NOMO-1 treated with dmso at 0.1 percent for 144 hours (cell line): Measurements from ENCODE around the gene CREB3L2.
"Not testable (repeated sequence)": the region's sequence is repeated elsewhere in the genome, so short reads cannot be mapped to it uniquely, and the experiment has no call there.

ENCODE experiments used
- DNase-seq: peaks from one replicate; lab custom pipeline; 2025; ENCODE audit not compliant: unreplicated experiment; lab: John Stamatoyannopoulos, UW

CREB3L2 gene

DNA sequence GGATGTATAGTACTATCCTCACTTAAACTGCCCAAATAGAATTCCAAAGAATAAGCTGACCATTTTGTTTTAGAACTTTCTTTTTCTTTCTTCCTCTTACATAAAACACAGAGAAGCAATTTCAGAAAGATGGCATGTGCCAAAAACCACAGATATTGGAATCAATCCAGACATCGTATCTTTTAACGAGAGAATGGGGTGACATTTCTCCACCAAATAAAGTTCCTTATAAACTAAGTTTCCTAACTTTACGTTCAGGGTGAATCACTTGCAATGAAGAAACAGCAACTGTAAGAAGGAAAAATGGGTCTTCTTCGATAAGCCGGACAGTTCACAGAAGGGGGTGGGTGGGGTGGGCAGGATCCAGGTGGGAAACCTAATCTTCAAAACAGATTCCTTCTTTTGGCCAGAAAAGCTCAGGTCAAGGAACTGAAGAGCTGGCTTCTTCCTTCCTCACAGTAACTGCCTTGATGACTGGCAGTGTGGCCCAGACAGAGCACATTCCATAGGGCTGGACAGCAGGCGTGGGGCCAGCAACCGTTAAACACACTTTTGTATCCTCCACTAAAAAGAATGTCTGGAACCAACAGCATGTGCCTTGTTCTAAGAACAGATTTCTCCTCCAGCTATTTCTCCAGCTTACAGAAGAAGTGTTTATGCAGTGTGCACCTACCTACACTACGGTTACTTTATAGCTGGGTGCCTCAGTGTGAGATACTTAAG lies 31.5 kb downstream of the CREB3L2 start:
- no peak for DNase-seq

DNA sequence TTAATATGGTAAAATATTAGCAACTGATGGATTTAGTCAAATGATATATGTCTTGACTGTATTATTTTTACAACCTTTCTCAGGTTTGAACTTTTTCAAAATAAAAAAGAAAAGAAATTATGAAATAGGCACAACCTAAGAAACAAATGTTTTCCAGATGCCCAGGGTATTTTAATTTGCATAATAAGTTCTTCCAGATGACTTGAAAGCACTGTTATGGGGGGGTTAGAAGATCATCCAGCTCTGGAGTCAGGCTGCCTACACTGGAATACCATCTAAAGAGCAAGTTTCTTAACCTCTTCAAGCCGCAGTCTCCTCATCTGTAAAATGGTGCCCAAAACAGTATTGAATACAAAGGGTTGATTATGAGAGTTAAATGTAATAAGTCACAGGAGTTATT lies 32.1 kb downstream of the CREB3L2 start:
- no peak for DNase-seq

DNA sequence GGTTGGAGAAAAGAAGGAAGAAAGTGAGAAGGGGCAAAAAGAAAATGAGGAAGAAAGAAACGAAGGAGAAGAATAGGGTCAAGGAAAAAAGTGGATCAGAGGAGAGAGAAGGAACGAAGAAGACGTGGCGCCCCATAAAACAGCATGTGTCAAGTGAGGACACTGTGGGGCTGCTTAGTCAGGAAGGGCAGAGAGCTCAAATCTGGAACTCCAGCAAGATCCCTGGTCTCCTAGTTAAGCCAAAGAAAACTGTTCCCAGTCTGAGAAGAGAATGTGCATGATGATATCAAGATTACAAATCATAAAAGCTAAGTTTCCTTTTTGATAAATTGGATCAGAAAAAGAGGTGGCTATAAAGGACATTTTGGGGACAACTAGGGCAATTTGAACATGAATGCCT lies 33.0 kb downstream of the CREB3L2 start:
- no peak for DNase-seq

DNA sequence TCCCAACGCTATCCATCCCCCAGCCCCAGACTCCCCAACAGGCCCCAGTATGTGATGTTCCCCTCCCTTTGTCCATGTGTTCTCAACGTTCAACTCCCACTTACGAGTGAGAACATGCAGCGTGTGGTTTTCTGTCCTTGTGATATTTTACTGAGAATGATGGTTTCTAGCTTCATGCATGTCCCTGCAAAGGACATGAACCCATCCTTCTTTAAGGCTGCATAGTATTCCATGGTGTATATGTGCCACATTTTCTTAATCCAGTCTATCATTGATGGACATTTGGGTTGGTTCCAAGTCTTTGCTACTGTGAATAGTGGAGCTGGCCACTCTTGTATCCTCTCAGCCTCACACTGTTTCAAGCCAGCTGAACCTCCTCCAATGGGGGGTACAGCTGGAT lies 33.5 kb downstream of the CREB3L2 start:
- DNase-seq, result not testable (repeated sequence)

DNA sequence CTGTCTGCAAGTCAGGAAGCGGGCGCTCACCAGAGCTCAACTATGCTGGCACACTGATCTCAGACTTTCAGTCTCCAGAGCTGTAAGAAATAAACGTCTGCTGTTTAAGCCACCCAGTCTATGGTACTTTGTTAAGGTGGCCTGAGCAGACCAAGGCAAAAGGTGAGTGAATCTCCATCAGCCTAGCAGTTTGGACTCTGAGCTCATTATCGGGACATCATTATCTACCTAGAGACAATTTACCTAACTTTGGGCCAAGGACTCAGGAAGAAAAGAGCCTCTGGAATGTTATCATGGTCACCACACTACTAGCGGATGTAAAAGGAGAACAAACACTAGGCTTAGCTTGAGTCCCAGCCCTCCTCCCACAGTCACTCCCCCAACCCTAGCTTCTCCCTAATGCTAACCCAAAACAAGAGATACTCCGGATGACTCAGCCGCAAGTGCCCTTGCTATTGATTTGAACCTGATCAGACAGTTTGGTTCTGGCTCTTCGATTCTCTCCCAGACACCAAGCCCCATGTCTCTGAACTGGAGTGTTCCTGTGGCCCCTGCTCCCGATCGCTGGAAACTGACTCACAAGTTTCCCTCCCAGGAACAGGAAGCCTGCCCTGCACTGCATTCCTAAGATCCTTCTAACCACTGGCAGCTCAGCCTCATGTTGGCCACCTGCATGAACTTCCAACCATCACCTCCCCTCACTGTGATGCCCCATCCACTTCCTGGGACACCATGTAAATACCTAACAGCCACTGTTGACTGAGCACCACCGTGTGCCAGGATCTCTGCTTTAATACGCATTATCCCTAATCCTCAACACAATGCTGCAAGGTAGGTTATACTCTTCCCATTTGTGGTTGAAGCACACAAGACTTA lies 34.5 kb downstream of the CREB3L2 start:
- DNase-seq, result no peak

DNA sequence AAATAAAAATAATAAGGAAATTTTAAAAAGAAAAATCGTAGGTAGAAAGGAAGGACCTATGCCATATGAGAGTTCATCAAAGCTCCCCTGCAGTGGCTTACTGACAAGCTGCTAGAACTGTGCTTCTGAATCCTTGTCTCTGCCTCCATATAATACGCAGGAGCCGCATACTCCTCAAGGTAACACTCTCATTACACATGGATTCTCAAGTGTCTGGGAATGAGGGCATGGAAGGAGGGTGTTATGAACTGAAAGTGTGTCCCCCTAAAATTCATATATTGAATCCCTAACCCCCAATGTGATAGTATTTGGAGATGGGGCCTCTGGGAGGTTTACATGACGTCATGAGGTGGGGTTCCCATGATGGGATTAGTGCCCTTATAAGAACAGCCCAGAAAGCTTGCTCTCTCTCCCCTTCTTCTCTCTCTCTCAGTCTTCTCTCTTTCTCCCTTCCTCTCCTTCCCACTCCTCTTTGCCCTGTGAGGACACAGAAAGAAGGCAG lies 35.2 kb downstream of the CREB3L2 start:
- no peak for DNase-seq

DNA sequence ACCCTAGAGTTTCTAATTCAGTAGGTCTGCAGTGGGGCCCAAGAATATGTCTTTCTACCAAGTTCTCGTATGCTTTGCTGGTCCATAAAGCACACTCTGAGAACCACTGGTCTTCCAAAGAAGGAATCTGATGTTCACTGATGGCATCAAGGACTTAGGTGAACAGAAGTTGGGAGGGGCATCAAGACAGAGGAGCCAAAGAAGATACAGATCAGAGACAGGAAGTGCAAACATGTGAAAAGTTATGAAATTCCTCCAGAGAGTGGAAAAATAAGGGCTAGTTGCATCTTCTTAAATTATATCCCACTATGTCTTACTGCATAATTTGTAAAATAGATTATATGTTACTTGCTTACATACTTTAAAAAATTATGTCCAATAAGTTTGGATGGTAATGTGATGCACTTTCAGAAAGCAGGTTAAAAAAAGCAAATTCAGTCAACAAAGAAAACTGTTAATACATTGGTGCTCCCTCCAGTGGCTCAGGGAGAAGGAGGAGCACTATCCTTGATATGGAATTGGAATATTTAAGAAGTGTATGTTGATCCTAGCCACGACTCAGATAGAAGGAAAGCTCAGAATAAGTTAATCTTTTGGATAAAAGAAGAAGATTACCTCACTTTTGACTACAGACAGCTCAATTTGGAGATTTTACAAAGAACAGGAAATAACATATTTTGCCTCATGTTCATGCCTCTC lies 35.8 kb downstream of the CREB3L2 start:
- DNase-seq, result no peak

DNA sequence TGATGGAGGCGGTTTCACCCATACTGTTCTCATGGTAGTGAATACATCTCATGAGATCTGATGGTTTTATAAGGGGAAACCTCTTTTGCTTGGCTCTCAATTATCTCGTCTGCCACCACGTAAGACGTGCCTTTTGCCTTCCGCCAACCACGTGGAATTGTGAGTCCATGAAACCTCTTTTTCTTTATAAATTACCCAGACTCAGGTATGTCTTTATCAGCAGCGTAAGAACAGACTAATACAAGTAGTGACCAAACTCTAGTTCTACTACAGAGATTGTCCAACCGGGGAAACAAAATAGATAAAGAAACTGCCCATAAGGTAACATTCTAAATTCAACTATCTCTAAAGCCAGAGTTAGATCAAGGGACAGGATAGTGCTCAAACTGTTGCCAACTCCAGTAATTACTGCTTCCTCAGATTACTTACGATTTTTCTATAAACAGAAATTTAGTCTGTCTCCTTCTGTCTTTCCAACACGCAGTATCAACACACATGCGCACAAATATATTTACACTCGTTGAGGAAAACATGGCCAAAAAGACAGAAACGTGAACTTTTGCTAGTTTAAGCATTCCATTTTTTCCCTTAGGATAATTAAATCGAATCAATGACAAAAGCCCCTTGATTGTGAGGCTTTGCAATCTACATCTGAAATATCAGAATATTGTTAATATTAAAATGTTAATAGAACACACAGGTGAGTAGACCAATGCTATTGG lies 36.9 kb downstream of the CREB3L2 start:
- DNase-seq, result no peak

DNA sequence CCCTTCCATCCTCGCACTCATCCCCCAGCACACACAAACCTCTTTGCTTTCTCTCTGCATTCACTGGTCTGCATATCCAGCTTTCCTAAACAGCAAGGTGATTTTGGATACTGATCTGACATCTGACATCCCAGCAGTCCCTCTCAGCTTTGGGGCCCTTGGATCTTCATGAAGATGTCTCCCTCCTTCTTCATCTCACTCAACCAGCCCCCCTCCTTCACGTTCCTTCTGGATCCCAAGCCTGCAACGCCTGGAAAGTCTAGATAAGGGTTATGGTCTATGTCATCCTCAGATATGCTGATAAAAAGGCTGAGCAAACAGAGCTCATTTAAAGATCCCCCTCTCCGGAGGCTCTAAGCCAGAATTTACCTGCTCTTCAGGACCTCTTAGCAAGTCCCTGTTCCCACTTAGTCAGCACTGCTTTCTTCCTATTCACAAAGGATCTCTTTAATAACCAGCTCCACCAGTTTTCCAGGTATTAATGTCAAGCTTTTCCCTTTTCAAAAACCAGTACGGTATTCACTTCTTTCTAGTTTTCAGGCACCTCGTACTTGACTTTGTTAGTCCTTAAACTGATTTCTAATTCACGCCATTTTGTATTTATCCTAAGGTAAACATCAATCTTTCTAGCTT lies 38.9 kb downstream of the CREB3L2 start:
- no peak for DNase-seq

DNA sequence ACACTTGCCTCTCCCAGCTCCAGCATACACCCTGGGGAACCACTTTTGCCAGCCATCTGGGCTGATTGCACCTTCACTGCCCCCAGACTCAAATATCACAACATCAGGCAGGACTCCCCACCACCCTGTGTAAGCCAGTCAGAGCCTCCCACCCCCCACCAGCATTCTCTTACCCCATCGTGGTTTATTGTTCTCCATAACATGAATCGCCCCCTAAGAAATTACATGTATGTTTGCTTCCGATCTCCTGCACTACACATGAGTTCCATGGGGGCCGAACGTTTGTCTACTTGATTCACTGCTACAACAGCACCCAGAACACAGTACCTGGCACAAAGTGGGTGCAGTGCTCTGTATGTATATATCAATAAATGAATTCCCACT lies 39.4 kb downstream of the CREB3L2 start:
- DNase-seq, result no peak

DNA sequence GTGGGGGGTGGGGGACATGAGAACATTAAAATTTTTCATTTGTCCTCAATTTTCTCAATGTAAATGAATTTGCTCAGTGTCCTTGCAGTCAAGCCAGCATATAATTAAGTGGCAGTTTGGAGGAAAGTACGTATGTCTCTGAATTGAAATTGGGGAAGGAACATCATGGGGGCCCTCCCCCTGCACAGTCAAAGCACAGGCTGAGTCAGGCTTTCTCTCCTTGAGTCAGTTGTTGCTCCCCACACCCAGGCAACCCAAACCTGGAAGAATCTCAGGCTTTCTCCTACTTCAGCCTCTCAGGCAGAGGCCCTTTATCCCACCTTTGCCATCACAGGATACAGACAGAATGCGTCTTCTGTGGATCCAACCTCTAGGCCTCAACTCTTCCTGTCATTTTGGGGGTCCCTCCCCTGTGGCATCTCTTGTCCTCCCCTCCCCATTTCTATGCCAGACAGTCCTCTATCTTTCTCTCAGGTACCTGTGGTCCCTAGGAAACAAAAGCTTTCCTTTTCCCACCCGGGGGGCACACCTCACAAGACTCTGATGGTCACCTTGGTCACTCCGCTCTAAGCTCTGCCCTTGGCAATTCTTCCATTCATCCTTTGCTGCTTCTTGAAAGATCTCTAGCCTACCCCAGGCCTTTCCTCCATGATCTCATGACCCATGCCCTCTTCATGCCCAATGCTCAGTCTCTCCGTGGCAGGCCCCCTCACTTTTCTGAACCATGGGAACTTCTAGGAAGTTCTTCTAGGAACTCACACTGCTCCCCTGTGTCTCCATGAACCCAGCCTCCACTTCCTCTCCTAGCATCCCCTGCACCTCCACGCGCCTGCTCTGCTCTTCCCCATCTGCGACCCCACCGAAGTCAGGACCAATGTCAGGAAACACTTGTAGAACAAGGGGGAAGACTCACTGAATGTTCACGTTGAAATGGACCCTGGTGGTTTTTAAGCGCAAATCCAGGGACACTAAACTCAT lies 40.4 kb downstream of the CREB3L2 start:
- DNase-seq, result peak; percentile 26

DNA sequence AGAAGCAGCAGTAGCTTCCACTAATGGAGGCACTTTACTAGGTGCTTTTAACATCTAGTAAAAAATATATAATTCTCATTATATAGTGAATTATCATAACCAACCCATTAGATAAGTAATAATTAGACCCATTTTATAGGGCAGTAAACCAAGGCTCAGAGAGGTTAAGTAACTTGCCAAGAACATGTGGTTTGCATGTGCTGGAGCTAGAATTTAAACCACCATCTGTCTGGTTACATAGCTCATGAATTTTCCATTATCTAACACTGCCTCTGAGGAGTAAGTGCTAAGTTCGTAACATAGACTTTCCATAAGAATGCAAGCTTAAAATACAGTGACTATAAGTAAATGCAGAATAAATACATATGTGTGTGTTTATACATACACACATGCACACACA lies 41.9 kb downstream of the CREB3L2 start:
- no peak for DNase-seq

DNA sequence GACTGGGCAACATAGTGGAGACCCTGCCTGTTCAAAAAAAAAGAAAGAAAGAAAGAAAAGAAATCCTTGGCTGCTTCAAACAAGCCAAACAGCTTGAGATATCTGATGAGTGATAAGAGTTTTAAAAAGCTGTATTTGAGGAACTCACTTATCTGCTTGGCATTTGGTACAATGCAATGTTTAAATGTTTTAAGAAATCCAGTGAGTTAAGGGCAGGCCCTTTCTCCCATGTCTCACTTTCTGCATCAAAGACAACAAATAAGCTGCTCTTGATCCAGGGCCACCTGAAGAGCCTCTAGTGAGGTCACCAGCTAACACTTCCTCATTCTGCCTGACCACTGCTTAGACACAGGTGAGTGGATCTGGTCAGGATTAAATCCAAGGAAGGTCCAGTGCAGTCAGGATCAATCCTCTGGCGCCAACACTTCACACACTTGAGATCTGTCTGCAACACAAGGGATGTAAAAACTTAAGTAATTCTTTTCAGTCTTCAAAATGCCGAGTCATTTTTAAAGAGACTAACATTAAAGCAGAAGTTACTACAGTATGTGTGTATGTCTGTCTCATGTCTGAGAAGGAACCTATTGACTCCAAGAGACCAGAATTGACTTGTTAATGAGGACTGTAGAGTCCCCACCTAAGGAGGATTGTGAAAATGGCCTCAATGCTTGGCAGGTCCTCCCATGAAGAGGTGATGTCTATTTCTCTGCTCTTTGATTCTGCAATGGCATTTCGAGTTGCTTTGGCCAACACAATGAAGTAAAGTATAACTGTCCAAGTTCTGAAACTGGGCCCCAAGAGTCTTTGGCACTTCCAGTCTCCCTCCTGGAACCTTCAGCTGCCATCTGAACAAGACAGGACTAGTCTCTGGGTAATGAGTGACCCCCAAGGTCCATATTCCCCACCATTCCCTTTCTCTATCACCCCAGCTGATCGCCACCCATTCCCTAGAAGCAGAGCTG lies 43.1 kb downstream of the CREB3L2 start:
- no peak for DNase-seq

DNA sequence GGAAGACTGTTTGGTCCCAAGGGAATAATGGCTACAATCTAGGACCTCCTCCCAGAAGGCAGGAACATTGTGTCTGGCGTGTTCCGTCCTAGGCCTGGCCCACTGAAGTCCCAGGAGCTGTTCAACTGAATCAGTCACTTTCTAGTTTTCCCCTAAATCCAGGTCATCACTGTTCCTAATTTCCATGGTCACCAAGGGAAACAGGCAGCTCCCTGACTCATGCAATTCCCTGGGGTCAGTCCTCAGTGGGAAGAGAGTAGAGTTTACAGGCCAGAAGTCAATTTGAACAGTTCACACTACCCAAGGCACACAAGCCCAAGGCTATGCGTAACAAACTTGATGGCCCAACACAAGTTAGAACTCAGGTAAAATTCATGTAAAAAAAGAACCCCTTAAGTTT lies 44.0 kb downstream of the CREB3L2 start:
- DNase-seq, result no peak

DNA sequence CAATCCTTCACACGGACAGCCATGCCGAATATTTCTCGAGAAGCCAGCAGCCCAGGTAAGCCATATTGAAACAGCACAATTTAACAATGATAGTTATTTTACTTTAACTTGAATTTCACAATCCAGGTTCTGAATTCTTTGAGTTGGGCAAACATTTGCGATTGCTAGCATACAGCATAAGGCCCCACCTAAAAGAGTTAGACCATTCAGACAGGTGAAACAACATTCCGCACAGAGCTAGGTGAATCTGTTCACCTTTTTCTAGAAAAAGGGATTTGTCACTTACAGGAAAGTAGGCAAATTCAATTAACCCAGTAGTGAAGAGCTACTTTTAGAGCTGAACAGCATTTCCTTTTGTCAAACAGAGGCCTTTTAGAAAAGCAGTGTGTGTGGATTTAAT lies 45.3 kb downstream of the CREB3L2 start:
- DNase-seq, result no peak

DNA sequence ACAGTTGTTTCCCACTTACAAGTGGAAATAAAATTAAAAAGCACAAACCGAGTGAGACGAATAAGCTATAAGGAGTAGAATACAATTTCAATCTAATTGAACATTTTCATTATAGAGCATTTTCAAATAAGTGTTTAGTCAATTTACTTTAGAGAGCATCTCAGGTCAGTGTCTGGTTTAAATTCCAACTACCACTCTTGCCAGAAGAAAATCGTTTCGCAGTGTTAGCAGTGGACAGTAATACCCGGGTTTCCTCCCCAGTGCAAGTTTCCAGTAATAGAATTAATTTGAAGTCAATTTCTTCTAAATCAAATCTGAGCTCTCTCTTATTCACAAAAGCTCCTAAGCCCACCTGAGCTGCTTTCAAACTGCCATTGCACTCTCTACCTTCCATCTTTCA lies 45.7 kb downstream of the CREB3L2 start:
- DNase-seq, result no peak

DNA sequence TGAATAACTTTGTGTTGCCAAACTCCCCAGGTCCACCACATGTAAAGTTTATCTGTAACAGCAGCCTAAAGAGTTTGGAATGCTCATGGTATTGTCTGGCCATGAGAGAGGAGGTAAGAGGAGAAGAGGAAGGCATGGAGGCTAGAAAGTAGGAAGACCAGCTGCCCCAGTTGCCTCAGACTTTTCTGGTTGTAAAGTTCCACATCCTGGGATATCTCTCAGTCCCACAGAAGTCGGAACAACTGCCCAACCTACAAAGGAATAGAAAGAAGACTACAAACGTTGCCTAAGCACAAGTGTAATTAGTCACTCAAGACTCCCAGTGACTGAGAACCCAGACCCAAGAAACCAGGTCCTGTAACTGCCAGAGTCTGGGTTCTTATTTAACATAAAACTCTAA lies 47.3 kb downstream of the CREB3L2 start:
- no peak for DNase-seq
